SK-N-SH (cell line): ENCODE data around the gene DRC3.

Experiments
- EP300 ChIP-seq, 2 experiments: IDR thresholded peaks; 2 replicates each; pipeline versions ENCODE4 v1.4.0 to v1.6.1; 2012; ENCODE audit warnings: borderline replicate concordance in 1 of 2, low read depth in 1 of 2, low read length in 1 of 2
- FOXJ3 ChIP-seq: sonication (generic); formaldehyde crosslinking; IDR thresholded peaks from 2 replicates; pipeline ENCODE4 v1.5.1; 2020; ENCODE audit warnings: mild to moderate bottlenecking, missing genetic modification reagents
- MXI1 ChIP-seq: IDR thresholded peaks from 2 replicates; pipeline ENCODE4 v1.6.1; 2012; ENCODE audit warnings: mild to moderate bottlenecking, low read depth, low read length, improper control_type of control experiment
- POLR2AphosphoS5 ChIP-seq: IDR thresholded peaks from 2 replicates; pipeline ENCODE4 v1.6.1; 2012; ENCODE audit warnings: low read depth, low read length
- RAD21 ChIP-seq: IDR thresholded peaks from 2 replicates; pipeline ENCODE4 v1.6.1; 2012; ENCODE audit warnings: mild to moderate bottlenecking, low read length
- SIN3A ChIP-seq: IDR thresholded peaks from 2 replicates; pipeline ENCODE4 v1.6.1; 2012; ENCODE audit warnings: low read depth, mild to moderate bottlenecking, low read length, moderate library complexity, borderline replicate concordance
- TF ChIP-seq, protein P1 (sequence below): fragments of 200-600 bp; sonication (generic); IDR thresholded peaks from 2 replicates; pipeline ENCODE4 v1.6.1; 2017; ENCODE audit warnings: antibody characterized with exemption, mild to moderate bottlenecking, moderate library complexity
- TF ChIP-seq, protein P2 (sequence below): IDR thresholded peaks from 2 replicates; pipeline ENCODE4 v1.6.1; 2012; ENCODE audit warnings: mild to moderate bottlenecking, low read depth, low read length, moderate library complexity

DNA sequence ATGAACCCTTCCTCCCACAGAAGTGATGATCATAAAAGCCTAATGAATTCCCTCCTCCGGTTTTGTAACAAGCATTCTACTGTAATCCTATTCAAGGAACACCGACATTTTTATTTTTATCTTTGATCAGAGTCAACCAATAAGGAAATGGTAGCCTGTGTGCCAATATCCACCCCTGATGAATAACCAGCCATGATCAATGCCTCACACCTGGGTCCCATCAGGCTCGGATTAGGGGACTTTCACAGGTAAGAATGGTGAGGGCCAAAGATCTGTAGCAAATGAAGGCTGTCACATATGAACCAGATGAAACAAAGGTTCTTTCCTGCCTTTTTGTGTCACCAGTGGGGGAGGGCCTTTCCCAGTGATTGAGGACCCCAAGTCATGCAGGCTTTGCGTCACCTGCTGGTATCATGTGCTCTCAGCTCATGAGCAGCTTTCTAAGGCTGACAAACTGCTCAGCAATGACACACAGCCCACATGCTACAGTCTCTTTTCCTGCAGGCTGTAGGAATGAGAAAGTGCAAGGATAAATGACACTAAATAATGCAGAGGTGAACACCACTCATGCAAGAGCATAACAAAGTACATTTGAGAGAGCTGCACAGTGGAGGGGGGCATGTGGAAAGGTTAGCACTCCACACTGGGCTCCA is 35.3 kb upstream of the DRC3 start:
- TF ChIP-seq SIN3A = no peak
- no peak for TF ChIP-seq EP300 (IDR thresholded peaks at IDR 0.05; ENCODE audit: borderline replicate concordance in 1 of 2, low read depth in 1 of 2, low read length in 1 of 2)
- TF ChIP-seq, protein P1, sequence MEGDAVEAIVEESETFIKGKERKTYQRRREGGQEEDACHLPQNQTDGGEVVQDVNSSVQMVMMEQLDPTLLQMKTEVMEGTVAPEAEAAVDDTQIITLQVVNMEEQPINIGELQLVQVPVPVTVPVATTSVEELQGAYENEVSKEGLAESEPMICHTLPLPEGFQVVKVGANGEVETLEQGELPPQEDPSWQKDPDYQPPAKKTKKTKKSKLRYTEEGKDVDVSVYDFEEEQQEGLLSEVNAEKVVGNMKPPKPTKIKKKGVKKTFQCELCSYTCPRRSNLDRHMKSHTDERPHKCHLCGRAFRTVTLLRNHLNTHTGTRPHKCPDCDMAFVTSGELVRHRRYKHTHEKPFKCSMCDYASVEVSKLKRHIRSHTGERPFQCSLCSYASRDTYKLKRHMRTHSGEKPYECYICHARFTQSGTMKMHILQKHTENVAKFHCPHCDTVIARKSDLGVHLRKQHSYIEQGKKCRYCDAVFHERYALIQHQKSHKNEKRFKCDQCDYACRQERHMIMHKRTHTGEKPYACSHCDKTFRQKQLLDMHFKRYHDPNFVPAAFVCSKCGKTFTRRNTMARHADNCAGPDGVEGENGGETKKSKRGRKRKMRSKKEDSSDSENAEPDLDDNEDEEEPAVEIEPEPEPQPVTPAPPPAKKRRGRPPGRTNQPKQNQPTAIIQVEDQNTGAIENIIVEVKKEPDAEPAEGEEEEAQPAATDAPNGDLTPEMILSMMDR = no peak
- TF ChIP-seq, protein P2, sequence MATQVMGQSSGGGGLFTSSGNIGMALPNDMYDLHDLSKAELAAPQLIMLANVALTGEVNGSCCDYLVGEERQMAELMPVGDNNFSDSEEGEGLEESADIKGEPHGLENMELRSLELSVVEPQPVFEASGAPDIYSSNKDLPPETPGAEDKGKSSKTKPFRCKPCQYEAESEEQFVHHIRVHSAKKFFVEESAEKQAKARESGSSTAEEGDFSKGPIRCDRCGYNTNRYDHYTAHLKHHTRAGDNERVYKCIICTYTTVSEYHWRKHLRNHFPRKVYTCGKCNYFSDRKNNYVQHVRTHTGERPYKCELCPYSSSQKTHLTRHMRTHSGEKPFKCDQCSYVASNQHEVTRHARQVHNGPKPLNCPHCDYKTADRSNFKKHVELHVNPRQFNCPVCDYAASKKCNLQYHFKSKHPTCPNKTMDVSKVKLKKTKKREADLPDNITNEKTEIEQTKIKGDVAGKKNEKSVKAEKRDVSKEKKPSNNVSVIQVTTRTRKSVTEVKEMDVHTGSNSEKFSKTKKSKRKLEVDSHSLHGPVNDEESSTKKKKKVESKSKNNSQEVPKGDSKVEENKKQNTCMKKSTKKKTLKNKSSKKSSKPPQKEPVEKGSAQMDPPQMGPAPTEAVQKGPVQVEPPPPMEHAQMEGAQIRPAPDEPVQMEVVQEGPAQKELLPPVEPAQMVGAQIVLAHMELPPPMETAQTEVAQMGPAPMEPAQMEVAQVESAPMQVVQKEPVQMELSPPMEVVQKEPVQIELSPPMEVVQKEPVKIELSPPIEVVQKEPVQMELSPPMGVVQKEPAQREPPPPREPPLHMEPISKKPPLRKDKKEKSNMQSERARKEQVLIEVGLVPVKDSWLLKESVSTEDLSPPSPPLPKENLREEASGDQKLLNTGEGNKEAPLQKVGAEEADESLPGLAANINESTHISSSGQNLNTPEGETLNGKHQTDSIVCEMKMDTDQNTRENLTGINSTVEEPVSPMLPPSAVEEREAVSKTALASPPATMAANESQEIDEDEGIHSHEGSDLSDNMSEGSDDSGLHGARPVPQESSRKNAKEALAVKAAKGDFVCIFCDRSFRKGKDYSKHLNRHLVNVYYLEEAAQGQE = no peak
- TF ChIP-seq RAD21 = no peak
- TF ChIP-seq MXI1 = no peak
- no peak for TF ChIP-seq FOXJ3 (CRISPR knock-in tag)
- TF ChIP-seq POLR2AphosphoS5 = no peak
